ENCODE measurements around the gene PCED1A. TPM values are rescaled to one million over a fixed set of nuclear protein-coding genes. Genes with fewer than 3 reads are reported as not detected.

Gene PCED1A
- polyA plus RNA-seq, 1 experiment, result 17.5 TPM

DNA sequence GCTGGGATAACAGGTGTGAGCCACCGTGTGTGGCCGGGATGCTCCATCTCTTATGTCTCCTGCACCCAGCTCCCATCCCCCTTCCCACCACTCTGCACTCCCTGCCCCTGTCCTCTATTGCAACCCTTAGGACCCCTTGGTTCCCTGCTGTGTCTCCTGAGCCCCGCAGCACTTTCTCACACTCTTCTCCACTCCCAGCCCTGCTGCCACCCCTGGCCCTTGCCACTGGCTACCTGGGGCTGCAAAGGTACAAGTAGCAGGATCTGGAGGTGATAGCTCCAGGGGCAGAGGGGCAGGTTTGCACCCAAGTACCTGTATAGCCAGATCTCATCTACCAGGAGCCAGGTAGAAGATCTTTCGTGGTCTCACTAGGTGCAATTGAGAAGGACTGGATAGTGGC, 33.4 kb downstream of the PCED1A start:
- Histone ChIP-seq H3K9me3 (ENCODE audit: control insufficient read depth, insufficient read depth, low read length) (peaks cover 4% of the 10 kb centered on the region), H3K27ac (ENCODE audit: low read depth, low read length) (no peak overlapping the region), H3K27me3 (ENCODE audit: control insufficient read depth, insufficient read depth, low read length) (peaks cover 43% of the 10 kb centered on the region), H3K4me3 (ENCODE audit: low read depth, low read length) (no peak overlapping the region)
- POLR2A ChIA-PET, result no interaction called here
- DNase-seq (ENCODE audit: low read depth, low spot score), result no peak
- CTCF ChIA-PET, result no interaction called here
- TF ChIP-seq, protein P1, sequence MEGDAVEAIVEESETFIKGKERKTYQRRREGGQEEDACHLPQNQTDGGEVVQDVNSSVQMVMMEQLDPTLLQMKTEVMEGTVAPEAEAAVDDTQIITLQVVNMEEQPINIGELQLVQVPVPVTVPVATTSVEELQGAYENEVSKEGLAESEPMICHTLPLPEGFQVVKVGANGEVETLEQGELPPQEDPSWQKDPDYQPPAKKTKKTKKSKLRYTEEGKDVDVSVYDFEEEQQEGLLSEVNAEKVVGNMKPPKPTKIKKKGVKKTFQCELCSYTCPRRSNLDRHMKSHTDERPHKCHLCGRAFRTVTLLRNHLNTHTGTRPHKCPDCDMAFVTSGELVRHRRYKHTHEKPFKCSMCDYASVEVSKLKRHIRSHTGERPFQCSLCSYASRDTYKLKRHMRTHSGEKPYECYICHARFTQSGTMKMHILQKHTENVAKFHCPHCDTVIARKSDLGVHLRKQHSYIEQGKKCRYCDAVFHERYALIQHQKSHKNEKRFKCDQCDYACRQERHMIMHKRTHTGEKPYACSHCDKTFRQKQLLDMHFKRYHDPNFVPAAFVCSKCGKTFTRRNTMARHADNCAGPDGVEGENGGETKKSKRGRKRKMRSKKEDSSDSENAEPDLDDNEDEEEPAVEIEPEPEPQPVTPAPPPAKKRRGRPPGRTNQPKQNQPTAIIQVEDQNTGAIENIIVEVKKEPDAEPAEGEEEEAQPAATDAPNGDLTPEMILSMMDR (IDR thresholded peaks at IDR 0.05; ENCODE audit: low read depth, low read length), result no peak

DNA sequence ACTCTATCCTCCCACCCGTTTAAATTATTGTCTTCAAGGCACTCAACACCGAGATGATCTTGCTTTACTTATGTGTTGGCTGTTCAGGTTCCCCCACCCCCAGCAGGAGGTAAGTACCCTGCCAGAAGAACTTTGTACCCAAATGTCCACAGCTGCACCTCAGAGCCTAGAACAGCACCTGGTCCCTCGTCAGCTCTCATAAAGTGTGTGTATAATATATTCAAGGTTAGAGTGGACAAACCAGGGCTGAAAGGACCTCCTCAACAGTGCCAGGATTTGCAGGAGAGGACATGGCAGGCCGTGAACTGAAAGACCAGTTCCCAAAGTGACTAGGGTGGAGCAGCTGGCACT, 34.1 kb downstream of the PCED1A start:
- POLR2A ChIA-PET, result no interaction called here
- CTCF ChIA-PET, result no interaction called here
- peaks cover 50% of the 10 kb centered on the region for H3K27me3 ChIP-seq (ENCODE audit: control insufficient read depth, insufficient read depth, low read length)

DNA sequence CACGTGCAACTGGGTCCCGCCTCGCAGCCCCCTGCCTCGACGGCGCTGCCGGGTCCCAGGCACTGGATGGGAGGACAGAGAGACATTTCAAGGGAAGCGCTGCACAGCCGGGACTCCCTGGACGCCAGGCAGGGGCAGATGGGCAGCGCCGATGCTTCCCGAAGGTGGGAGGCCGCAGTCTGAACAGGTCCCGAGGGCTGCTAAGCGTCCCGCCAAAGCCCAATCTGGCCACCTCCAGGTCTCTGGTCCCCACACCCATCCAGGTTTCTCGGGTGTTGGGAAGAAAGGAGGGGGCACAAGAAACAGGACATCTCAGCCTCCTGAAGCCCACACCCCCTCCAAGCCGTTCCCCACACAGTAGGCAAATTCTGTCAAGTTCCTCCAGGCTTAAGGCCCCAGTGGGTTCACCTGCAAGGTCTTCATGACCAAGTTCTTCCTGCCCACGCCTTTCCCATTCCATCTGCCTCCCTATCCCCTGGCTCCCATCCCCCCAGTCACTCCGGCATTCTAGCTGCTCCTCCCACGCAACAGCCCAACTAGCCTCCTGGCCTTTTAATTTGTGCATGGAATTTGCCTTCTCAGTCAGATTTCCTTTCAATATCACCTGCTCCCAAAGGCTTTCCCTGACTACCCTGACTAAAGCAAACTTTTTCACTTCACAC, 34.6 kb downstream of the PCED1A start:
- ChIA-PET POLR2A (no interaction called here), CTCF (no interaction called here)
- TF ChIP-seq, protein P1 (IDR thresholded peaks at IDR 0.05; ENCODE audit: low read depth, low read length), result no peak
- no peak for DNase-seq (ENCODE audit: low read depth, low spot score)
- no peak overlapping the region for H3K27ac ChIP-seq (ENCODE audit: low read depth, low read length)
- no peak overlapping the region for H3K4me3 ChIP-seq (ENCODE audit: low read depth, low read length)
- H3K27me3 ChIP-seq (ENCODE audit: control insufficient read depth, insufficient read depth, low read length), result peaks cover 55% of the 10 kb centered on the region
- peaks cover 9% of the 10 kb centered on the region for H3K9me3 ChIP-seq (ENCODE audit: control insufficient read depth, insufficient read depth, low read length)

More for the DNA sequence above, 34.1 kb downstream of the PCED1A start:
- Histone ChIP-seq H3K27ac (ENCODE audit: low read depth, low read length) (no peak overlapping the region), H3K4me3 (ENCODE audit: low read depth, low read length) (no peak overlapping the region), H3K9me3 (ENCODE audit: control insufficient read depth, insufficient read depth, low read length) (peaks cover 6% of the 10 kb centered on the region)
- no peak for DNase-seq (ENCODE audit: low read depth, low spot score)
- TF ChIP-seq, protein P1 (IDR thresholded peaks at IDR 0.05; ENCODE audit: low read depth, low read length), result no peak

DNA sequence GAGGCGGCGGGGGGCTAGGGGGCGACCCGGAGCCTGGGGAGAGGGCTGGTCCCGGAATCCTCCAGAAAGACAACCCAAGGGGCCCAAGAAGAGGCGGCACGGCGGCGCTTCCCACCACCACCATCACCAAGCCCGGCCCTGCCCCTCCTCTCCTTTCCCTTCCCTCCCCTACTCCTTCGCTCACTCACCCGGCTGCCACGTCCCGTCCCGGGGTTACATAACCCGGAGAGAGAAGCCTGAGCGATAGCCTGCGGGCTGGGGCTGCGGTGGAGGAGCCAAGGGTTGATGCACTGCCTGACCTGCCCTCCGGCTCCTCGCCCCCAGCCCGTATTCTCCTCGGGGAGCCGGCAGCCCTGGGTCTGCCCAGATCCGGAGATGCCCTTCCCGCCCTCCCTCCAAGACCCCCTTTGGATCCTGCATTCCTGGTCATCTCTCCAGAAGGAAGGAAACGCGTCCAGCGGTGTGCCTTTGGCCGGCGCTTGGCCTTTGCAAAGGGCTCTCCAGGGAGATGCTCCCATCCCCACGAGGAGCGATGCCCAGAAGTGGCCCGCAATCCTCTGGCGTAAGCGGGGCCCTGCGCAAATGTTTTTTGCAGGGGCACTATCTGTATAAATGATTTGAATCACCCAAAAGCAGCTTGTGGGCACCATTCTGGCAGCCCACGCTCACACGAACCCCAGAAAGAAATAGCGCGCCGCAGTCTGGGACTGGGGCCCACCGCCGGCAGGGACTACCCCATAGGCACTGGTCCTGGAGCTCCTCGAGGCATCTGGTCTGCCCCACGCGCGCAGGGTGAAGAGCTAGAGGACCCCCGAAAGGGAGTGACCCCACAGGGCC, 35.4 kb downstream of the PCED1A start:
- Histone ChIP-seq H3K27me3 (ENCODE audit: control insufficient read depth, insufficient read depth, low read length) (peaks cover 59% of the 10 kb centered on the region), H3K27ac (ENCODE audit: low read depth, low read length) (no peak overlapping the region), H3K9me3 (ENCODE audit: control insufficient read depth, insufficient read depth, low read length) (peaks cover 9% of the 10 kb centered on the region), H3K4me3 (ENCODE audit: low read depth, low read length) (no peak overlapping the region)
- DNase-seq (ENCODE audit: low read depth, low spot score), result no peak
- ChIA-PET CTCF (no interaction called here), POLR2A (no interaction called here)
- TF ChIP-seq, protein P1 (IDR thresholded peaks at IDR 0.05; ENCODE audit: low read depth, low read length), result no peak

Measured in AG04450 (cell line).